NCI-H2107 (cell line): ENCODE data around the gene CALHM1.

ENCODE experiments used
- DNase-seq: peaks from one replicate; lab custom pipeline; 2025; lab: John Stamatoyannopoulos, UW

The CALHM1 gene

DNA sequence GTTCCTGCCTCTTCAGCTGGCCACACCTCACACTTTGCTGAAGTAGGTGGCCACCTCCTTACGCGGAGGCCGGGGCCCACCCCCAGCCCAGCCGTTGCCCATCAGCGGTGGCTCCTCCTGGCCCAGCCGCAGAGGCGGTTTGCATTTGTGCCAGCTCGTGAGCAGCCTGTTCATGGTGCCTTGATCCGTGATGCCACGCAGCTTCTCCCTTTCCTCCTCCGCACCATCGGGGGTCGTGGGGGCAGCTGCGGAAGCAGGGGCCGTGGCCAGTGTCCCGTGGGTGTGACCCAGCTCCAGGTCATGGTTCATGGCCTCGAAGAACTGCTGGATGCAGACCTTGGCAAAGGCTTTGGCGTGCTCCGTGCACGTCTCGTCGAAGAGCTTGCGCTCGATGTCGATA, 3.5 kb downstream of the CALHM1 start:
- DNase-seq, result no peak

- DNase-seq, result no peak
These were observed 4.7 kb downstream of the CALHM1 start for GRCh38 chr10:103454026-103454425.

- DNase-seq, result no peak
These were observed 6.0 kb downstream of the CALHM1 start for GRCh38 chr10:103452506-103453230.

- DNase-seq, result peak; percentile 6
These were observed 6.7 kb downstream of the CALHM1 start, which contains the start of gene CALHM2 for GRCh38 chr10:103451831-103452505. Gene CALHM2 (minus strand): TSS chr10:103452370. CDS start chr10:103449941, 2,429 bp downstream.

GRCh38 chr10:103451091-103451813, 7.4 kb downstream of the CALHM1 start:
- no peak for DNase-seq

DNA sequence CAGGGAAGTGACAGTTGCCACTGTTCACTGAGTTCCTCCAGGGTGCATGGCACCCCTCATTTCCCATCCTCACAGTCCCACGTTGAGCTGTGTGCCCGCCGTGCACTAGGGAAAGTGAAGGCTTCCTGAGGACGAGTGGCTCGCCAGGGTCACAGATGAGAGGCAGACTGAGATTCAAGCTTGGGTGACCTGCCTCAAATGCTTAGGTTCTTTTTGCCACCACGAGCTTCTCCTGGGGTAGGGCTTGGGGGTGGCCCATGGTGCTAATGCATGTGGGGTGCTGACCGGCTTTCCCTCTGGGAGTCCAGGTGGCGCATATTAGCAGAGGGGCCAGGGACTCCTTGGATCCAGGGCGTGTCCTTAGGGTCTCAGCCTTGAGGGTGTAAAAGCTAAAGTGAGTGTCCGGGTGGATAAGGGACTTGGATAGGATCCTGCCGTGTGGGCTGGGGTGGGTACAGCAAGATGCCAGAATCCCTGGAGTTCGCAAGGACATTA, 8.5 kb downstream of the CALHM1 start:
- no peak for DNase-seq

- no peak for DNase-seq
These were observed 9.2 kb downstream of the CALHM1 start for GRCh38 chr10:103449208-103450144.

DNA sequence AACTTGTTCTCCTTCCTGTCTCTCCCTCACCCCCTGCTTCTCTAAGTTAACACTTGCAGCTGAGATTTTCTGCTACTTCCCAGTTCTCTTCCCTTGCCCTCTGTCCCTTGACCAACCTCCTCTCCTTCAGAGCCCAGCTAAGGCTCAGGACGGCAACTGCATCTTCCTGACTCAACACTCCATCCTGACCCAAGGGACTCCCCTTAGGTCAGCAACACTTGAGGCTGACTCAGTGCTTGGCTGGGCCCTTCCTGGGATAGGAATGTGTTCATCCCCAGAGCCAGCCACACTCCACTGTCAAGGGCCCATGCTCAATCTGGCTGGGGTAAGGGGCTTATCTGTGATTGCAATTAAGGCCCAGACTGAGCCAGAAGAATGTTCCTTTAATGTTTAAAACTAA, 10.0 kb downstream of the CALHM1 start:
- DNase-seq, result no peak

- DNase-seq, result no peak
These were observed 11.5 kb downstream of the CALHM1 start for GRCh38 chr10:103447187-103447586.

GRCh38 chr10:103445767-103446567, 12.7 kb downstream of the CALHM1 start:
- DNase-seq, result no peak

DNA sequence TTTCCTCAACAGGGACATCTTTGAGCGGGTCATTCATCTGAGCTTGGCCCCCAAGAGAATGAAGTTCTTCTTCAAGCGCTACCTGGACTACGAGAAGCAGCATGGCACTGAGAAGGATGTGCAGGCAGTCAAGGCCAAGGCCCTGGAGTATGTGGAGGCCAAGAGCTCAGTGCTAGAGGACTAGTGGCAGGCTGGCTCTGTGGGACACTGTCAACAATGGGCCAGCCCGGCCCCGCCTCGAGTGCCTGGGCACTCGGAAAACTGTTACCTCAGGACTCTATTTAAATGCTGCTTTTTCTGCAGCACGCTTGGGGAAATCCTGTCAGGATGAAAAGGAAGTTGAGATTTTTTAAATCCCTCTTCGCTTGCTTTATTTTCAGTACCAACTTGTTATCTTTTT, 13.3 kb downstream of the CALHM1 start:
- DNase-seq, result no peak

GRCh38 chr10:103444478-103444877, 14.2 kb downstream of the CALHM1 start:
- DNase-seq, result no peak

DNA sequence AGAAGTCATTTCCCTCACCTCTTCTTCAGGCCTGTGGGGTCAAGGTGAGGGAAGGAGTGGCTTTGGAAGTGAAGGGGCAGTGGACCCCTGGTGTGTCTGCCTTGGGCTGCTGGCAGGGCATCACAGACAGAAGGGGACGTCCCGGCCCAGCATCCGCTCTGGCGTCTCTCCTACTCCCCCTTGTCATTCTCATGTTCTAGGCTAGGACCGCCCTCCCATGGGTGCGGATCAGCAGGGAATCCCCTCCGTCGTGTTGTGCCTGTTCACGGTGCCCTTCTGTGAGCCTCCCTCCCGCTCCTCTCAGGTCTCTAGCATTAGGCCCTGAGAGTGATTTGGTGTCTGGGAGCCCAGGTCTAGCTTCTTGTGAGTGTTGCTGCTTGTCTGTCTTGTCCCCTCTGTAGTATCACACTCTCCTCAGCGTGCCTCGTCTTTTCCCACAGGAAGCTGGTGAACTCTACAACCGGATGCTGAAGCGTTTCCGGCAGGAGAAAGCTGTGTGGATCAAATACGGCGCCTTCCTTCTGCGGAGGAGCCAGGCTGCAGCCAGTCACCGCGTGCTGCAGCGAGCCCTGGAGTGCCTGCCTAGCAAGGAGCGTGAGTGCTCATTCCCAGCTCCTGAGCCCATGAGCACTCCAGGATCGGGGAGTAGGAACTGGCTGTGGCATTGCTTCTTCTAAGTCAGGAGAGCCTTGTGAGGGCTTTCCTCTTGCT, 15.1 kb downstream of the CALHM1 start:
- DNase-seq, result no peak

GRCh38 chr10:103442031-103442461, 16.7 kb downstream of the CALHM1 start:
- no peak for DNase-seq

GRCh38 chr10:103441611-103442010, 17.1 kb downstream of the CALHM1 start:
- DNase-seq, result no peak

- DNase-seq, result no peak
These were observed 17.5 kb downstream of the CALHM1 start for GRCh38 chr10:103441206-103441605.

DNA sequence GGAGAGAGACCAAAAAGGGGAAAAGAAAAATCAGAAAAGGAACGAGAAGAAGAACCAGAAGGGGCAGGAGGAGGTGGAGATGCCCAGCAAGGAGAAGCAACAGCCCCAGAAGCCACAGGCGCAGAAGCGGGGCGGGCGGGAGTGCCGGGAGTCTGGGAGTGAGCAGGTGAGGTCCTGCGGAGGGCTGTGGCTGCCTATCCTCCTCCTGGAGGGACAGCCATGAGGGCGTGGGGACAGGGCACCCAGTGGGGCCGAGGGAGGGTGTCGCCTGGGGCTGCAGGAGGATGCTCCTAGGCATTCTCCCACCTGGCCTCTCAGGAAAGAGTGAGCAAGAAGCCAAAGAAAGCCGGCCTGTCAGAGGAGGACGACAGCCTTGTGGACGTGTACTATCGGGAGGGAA, 18.3 kb downstream of the CALHM1 start:
- DNase-seq, result no peak

DNA sequence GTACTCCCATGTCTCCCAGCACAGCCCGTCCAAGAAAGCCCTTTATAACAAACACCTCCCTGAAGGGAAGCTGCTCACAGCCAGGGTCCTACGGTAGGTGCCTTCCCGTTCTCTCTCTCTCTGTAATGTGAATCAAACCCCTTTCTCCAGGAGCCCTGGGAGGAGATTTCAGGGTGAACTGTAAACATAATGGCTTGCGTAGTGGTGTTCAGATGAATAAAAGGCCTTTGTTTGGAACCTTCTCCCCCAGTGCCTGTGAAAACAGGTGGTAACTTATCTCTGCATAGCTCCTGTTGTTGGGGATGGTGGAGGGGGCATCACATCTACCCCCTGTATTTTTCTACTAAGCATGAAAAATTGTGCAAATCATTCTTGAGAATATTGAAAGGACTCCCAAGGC, 18.9 kb downstream of the CALHM1 start:
- no peak for DNase-seq

GRCh38 chr10:103433858-103434257, 24.8 kb downstream of the CALHM1 start:
- DNase-seq, result no peak

- no peak for DNase-seq
These were observed 26.8 kb downstream of the CALHM1 start for GRCh38 chr10:103431902-103432301.
